HEK293T (cell line): ENCODE data around the gene IGSF8.

Source experiments
- BHLHE40 ChIP-seq: fragments of 450-650 bp; IDR thresholded peaks from 2 replicates; pipeline ENCODE4 v1.6.1; 2016; ENCODE audit warnings: mild to moderate bottlenecking, moderate library complexity, borderline replicate concordance
- ELF4 ChIP-seq: fragments of 450-650 bp; IDR thresholded peaks from 2 replicates; pipeline ENCODE4 v1.6.1; 2017; ENCODE audit warnings: antibody characterized with exemption
- FOXM1 ChIP-seq: fragments of 450-650 bp; IDR thresholded peaks from 2 replicates; pipeline ENCODE4 v1.6.1; 2017; ENCODE audit warnings: mild to moderate bottlenecking, borderline replicate concordance

GRCh38 chr1:160128636-160129035 lies 30.2 kb upstream of the IGSF8 start:
- TF ChIP-seq ELF4 (no peak), BHLHE40 (no peak), FOXM1 (no peak)
